ENCODE results near the gene DUS2.

- no peak for TF ChIP-seq RAD21 (CRISPR knock-in tag; conservative IDR thresholded peaks at IDR 0.05 in 1 of 2, IDR thresholded peaks at IDR 0.05 in 1 of 2)
- no peak for TF ChIP-seq ZBTB49 (CRISPR knock-in tag; IDR thresholded peaks at IDR 0.05; ENCODE audit: borderline replicate concordance)
- no peak for TF ChIP-seq FOSL1 (tag; conservative IDR thresholded peaks at IDR 0.05)
- TF ChIP-seq POLR2AphosphoS5 (IDR thresholded peaks at IDR 0.05; ENCODE audit: control insufficient read depth, insufficient read depth, low read depth, low read length): no peak
- TF ChIP-seq SMC3 (conservative IDR thresholded peaks at IDR 0.05; ENCODE audit: insufficient read depth, low read depth, low read length): no peak
- TF ChIP-seq NFYB (IDR thresholded peaks at IDR 0.05; ENCODE audit: extremely low read depth, insufficient read length): no peak
- no peak for TF ChIP-seq BHLHE40 (IDR thresholded peaks at IDR 0.05; ENCODE audit: low read length)
- TF ChIP-seq CTCF (IDR thresholded peaks at IDR 0.05 in 2 of 3, conservative IDR thresholded peaks at IDR 0.05 in 1 of 3; ENCODE audit: insufficient read depth in 2 of 3, low read depth in 1 of 3, low read length in 3 of 3): no peak
- TF ChIP-seq YY1 (IDR thresholded peaks at IDR 0.05; ENCODE audit: borderline replicate concordance in 1 of 3, control insufficient read depth in 1 of 3, extremely low read depth in 1 of 3, insufficient read depth in 3 of 3, insufficient read length in 1 of 3, insufficient replicate concordance in 2 of 3, low read depth in 1 of 3, low read length in 2 of 3): no peak
- no peak for TF ChIP-seq CHD2 (IDR thresholded peaks at IDR 0.05; ENCODE audit: low read depth, low read length)
Observed at GRCh38 chr16:68079376-68079625, 56.2 kb downstream of the DUS2 start.
